ENCODE measurements around the gene ITGA7.

The ITGA7 gene

DNA sequence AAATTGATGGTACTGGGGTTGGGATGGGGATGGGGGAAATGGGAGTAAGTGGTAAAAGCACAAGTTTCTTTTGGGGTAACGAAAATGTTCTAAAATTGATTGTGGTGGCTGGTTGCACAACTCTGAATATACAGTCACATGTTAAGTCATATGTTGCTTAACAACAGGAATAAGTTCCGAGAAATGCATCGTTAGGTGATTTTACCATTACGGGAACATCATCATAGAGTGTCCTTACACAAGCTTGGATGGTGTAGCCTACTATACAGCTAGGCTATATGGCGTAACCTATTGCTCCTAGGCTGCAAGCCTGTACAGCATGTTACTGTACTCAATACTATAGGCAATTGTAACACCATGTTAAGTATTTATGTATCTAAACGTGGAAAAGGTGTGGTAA is 31.0 kb downstream of the ITGA7 start:
- Histone ChIP-seq H3K36me3 (ENCODE audit: control insufficient read depth in 2 of 2, insufficient read depth in 2 of 2, low read length in 2 of 2) (no peaks in the 10 kb centered on the region), H3K9me3 (ENCODE audit: control insufficient read depth in 2 of 2, low read length in 2 of 2) (no peaks in the 10 kb centered on the region), H3K4me1 (ENCODE audit: control insufficient read depth, insufficient read depth, low read length) (peaks cover 9% of the 10 kb centered on the region), H3K4me3 (ENCODE audit: low read length in 2 of 2) (no peak overlapping the region), H3K9ac (ENCODE audit: low read length in 2 of 2) (no peak overlapping the region), H3K27ac (ENCODE audit: low read length) (no peak overlapping the region), H3K27me3 (ENCODE audit: control insufficient read depth in 1 of 2, insufficient read depth in 2 of 2, low read length in 2 of 2) (no peaks in the 10 kb centered on the region)

DNA sequence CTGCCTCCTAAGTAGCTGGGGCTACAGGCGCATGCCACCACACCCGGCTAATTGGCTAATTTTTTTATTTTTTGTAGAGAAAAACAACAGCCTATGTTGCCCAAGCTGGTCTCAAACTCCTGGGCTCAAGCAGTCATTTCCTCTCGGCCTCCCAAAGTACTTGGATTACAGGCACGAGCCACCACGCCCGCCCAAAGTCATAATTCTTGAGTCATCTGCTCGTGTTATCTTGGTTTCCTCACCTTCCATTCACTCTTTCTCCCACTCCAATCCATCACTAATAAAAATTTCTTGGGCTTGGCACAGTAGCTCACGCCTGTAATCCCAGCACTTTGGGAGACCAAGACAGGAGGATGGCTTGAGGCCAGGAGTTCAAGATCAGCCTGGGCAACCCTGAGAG is 32.0 kb downstream of the ITGA7 start:
- H3K27ac ChIP-seq (ENCODE audit: low read length): no peak overlapping the region
- no peaks in the 10 kb centered on the region for H3K9me3 ChIP-seq (ENCODE audit: control insufficient read depth in 2 of 2, low read length in 2 of 2)
- H3K36me3 ChIP-seq (ENCODE audit: control insufficient read depth in 2 of 2, insufficient read depth in 2 of 2, low read length in 2 of 2): no peaks in the 10 kb centered on the region
- H3K27me3 ChIP-seq (ENCODE audit: control insufficient read depth in 1 of 2, insufficient read depth in 2 of 2, low read length in 2 of 2): no peaks in the 10 kb centered on the region
- H3K9ac ChIP-seq (ENCODE audit: low read length in 2 of 2): no peak overlapping the region
- H3K4me3 ChIP-seq (ENCODE audit: low read length in 2 of 2): no peak overlapping the region
- no peaks in the 10 kb centered on the region for H3K4me1 ChIP-seq (ENCODE audit: control insufficient read depth, insufficient read depth, low read length)

DNA sequence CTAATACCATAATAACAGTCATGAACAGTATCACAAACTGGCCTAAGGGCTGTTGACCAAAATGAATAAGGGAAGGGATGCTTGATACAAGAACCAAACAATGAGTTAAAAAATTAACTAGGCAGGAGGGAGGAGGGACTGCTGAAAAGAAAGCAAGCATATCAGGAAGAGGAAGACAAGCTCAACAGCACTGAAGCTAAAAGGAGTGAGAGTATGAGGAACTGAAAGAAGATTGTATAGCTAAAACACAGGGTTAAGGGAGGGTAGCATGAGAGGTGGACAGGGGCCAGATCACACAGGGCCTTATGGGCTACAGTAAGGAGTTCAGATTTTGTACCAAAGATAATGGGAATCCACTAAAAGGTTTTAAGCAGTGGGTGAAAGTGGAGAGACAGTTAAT is 34.1 kb downstream of the ITGA7 start:
- H3K4me3 ChIP-seq (ENCODE audit: low read length in 2 of 2): no peak overlapping the region
- no peak overlapping the region for H3K9ac ChIP-seq (ENCODE audit: low read length in 2 of 2)
- no peaks in the 10 kb centered on the region for H3K4me1 ChIP-seq (ENCODE audit: control insufficient read depth, insufficient read depth, low read length)
- no peaks in the 10 kb centered on the region for H3K36me3 ChIP-seq (ENCODE audit: control insufficient read depth in 2 of 2, insufficient read depth in 2 of 2, low read length in 2 of 2)
- no peaks in the 10 kb centered on the region for H3K9me3 ChIP-seq (ENCODE audit: control insufficient read depth in 2 of 2, low read length in 2 of 2)
- H3K27me3 ChIP-seq (ENCODE audit: control insufficient read depth in 1 of 2, insufficient read depth in 2 of 2, low read length in 2 of 2): no peaks in the 10 kb centered on the region
- H3K27ac ChIP-seq (ENCODE audit: low read length): no peak overlapping the region

DNA sequence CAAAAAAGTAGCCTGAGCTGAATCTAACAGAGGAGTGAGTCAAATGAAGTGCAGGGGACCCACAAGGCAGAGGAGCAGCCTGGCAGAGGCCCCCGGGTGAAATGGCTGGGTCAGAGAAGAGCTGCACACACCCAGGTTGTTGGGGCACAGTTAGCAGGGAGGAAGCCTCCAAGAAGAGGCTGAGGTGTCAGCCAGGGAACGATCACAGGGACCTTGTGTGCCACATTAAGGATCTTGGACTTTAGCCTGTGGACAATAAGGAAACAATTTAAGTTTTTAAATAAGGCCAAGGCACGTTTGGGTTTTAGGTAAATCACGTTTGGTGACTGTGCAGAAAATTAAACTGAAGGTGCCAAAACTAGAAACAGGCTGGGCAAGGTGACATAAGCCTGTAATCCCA is 36.0 kb downstream of the ITGA7 start:
- Histone ChIP-seq H3K4me3 (ENCODE audit: low read length in 2 of 2) (no peak overlapping the region), H3K36me3 (ENCODE audit: control insufficient read depth in 2 of 2, insufficient read depth in 2 of 2, low read length in 2 of 2) (no peaks in the 10 kb centered on the region), H3K4me1 (ENCODE audit: control insufficient read depth, insufficient read depth, low read length) (no peaks in the 10 kb centered on the region), H3K27me3 (ENCODE audit: control insufficient read depth in 1 of 2, insufficient read depth in 2 of 2, low read length in 2 of 2) (no peaks in the 10 kb centered on the region), H3K9ac (ENCODE audit: low read length in 2 of 2) (no peak overlapping the region), H3K27ac (ENCODE audit: low read length) (no peak overlapping the region), H3K9me3 (ENCODE audit: control insufficient read depth in 2 of 2, low read length in 2 of 2) (no peaks in the 10 kb centered on the region)

DNA sequence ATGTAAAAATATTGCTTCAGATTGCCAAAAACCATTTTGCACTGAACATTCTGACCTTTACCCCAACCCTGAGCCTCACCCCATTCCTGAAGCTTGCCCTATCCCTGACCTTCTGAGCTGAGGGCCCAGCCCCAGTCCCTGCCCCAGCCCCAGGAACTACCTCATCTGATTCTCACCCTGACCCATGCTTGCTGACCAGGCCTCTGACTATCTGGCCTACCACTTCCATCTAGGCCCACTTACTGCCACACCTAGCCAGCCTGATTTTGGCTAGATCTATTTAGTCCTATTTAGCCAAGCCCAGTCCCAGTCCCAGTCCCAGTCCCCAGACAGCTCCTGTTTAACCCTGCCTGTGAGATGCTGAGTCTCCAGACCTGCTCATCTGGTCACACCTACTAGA is 37.4 kb downstream of the ITGA7 start:
- no peak overlapping the region for H3K4me3 ChIP-seq (ENCODE audit: low read length in 2 of 2)
- H3K4me1 ChIP-seq (ENCODE audit: control insufficient read depth, insufficient read depth, low read length): no peaks in the 10 kb centered on the region
- H3K9me3 ChIP-seq (ENCODE audit: control insufficient read depth in 2 of 2, low read length in 2 of 2): no peaks in the 10 kb centered on the region
- H3K36me3 ChIP-seq (ENCODE audit: control insufficient read depth in 2 of 2, insufficient read depth in 2 of 2, low read length in 2 of 2): no peaks in the 10 kb centered on the region
- no peak overlapping the region for H3K9ac ChIP-seq (ENCODE audit: low read length in 2 of 2)
- H3K27ac ChIP-seq (ENCODE audit: low read length): no peak overlapping the region
- H3K27me3 ChIP-seq (ENCODE audit: control insufficient read depth in 1 of 2, insufficient read depth in 2 of 2, low read length in 2 of 2): no peaks in the 10 kb centered on the region

DNA sequence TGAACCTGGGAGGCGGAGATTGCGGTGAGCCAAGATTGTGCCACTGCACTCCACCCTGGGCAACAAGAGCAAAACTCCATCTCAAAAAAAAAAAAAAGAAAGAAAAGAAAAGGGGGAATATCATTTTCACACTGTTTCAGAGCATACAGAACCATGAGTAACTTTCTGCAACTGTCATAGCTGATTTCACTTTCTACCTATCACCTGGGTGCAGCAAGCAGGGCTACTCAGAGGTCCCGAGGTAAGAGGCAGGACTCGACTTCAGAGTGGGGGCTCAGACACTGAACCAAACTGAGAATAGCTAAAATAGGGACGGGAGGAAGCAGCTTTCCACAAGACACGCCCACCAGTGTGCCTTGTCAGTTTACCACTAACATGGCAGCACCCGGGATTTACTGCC is 41.2 kb downstream of the ITGA7 start:
- Histone ChIP-seq H3K36me3 (ENCODE audit: control insufficient read depth in 2 of 2, insufficient read depth in 2 of 2, low read length in 2 of 2) (no peaks in the 10 kb centered on the region), H3K9ac (ENCODE audit: low read length in 2 of 2) (no peak overlapping the region), H3K4me1 (ENCODE audit: control insufficient read depth, insufficient read depth, low read length) (no peaks in the 10 kb centered on the region), H3K4me3 (ENCODE audit: low read length in 2 of 2) (no peak overlapping the region), H3K27ac (ENCODE audit: low read length) (no peak overlapping the region), H3K27me3 (ENCODE audit: control insufficient read depth in 1 of 2, insufficient read depth in 2 of 2, low read length in 2 of 2) (no peaks in the 10 kb centered on the region), H3K9me3 (ENCODE audit: control insufficient read depth in 2 of 2, low read length in 2 of 2) (no peaks in the 10 kb centered on the region)

DNA sequence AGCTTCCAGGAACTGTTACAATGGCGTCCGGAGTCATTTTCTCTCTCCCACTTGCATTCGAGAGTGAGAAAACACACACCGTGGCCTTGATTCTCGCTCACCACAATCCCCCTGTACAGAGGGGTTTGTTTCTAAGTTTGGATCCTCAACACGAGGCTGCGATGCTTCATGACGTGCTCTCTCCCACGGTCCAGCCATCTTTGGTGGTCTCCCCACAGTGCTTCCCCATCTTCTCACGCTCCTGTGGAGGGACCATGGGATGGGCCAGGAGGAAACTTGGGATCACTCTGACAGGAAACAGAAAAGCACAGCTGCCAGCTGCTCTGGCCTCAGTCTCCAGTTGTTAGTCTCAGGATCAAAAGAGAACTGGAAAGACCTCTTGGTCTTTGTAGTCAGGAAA is 42.9 kb downstream of the ITGA7 start:
- H3K9me3 ChIP-seq (ENCODE audit: control insufficient read depth in 2 of 2, low read length in 2 of 2): no peaks in the 10 kb centered on the region
- H3K4me3 ChIP-seq (ENCODE audit: low read length in 2 of 2): no peak overlapping the region
- H3K27ac ChIP-seq (ENCODE audit: low read length): no peak overlapping the region
- H3K36me3 ChIP-seq (ENCODE audit: control insufficient read depth in 2 of 2, insufficient read depth in 2 of 2, low read length in 2 of 2): no peaks in the 10 kb centered on the region
- H3K9ac ChIP-seq (ENCODE audit: low read length in 2 of 2): no peak overlapping the region
- H3K27me3 ChIP-seq (ENCODE audit: control insufficient read depth in 1 of 2, insufficient read depth in 2 of 2, low read length in 2 of 2): no peaks in the 10 kb centered on the region
- peaks cover 2% of the 10 kb centered on the region for H3K4me1 ChIP-seq (ENCODE audit: control insufficient read depth, insufficient read depth, low read length)

DNA sequence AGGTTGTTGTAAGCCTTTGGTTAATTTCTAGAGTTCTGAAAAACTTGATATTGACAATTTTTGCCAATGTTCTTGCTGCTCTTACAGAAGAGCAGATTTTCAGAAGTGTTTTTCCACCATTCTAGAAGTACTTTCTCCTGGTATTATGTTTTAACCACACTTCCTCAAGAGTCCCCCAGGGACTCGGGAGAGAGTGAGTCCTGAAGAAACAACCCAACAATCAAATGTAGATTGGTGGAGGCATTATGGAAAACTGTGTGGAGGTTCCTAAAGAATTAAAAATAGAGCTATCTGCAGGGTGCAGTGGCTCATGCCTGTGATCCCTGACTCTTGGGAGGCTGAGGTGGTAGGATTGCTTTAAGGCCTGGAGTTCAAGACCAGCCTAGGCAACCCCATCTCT is 44.3 kb downstream of the ITGA7 start:
- Histone ChIP-seq H3K9me3 (ENCODE audit: control insufficient read depth in 2 of 2, low read length in 2 of 2) (no peaks in the 10 kb centered on the region), H3K36me3 (ENCODE audit: control insufficient read depth in 2 of 2, insufficient read depth in 2 of 2, low read length in 2 of 2) (no peaks in the 10 kb centered on the region), H3K27me3 (ENCODE audit: control insufficient read depth in 1 of 2, insufficient read depth in 2 of 2, low read length in 2 of 2) (no peaks in the 10 kb centered on the region), H3K4me1 (ENCODE audit: control insufficient read depth, insufficient read depth, low read length) (peaks cover 9% of the 10 kb centered on the region), H3K9ac (ENCODE audit: low read length in 2 of 2) (no peak overlapping the region), H3K27ac (ENCODE audit: low read length) (no peak overlapping the region), H3K4me3 (ENCODE audit: low read length in 2 of 2) (no peak overlapping the region)

DNA sequence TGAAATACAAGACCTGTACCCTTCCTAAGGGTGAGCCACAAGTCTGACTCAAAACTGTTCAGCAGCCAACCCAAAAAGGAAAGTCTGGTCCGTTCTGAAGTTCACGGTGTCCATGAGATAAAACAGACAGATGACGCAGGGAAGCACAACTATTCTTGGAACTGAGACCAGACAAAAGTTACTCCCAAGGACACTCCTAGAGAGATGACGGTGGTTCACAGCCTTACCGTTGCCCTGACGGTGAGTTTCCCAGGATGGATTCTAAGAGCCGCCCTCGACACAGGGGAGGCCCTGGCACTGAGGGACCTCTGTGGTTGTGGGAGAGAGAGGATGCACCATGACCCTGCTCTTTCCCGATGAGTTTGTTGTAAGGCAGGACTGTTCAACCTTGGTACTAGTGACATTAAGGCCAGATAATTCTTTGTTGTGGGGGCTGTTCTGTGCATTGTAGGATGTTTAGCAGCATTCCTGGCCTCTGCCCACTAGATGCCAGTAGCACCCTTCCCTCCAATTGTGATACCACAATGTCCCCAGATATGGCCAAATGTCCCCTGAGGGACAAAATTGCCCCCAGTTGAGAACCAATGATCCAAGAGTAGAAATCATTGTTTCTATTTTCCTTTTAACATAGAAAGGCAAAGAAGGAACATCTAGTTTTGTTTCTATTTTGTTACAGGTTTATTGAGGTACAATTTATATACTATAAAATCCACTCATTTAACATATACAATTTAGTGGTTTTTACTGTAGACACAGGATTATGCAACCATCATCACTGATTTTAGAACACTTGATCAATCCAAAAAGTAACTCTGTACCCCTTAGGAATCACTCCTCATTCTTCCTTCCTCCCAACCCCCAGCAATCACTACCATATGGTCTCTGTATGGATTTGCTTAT is 48.0 kb downstream of the ITGA7 start:
- peak overlapping the region; percentile 84 for H3K27ac ChIP-seq (ENCODE audit: low read length)
- H3K36me3 ChIP-seq (ENCODE audit: control insufficient read depth in 2 of 2, insufficient read depth in 2 of 2, low read length in 2 of 2): no peaks in the 10 kb centered on the region
- H3K4me3 ChIP-seq (ENCODE audit: low read length in 2 of 2): peak overlapping the region; percentile 17 to 47
- H3K4me1 ChIP-seq (ENCODE audit: control insufficient read depth, insufficient read depth, low read length): peaks cover 10% of the 10 kb centered on the region
- H3K9ac ChIP-seq (ENCODE audit: low read length in 2 of 2): peak overlapping the region; percentile 52 to 60
- H3K27me3 ChIP-seq (ENCODE audit: control insufficient read depth in 1 of 2, insufficient read depth in 2 of 2, low read length in 2 of 2): no peaks in the 10 kb centered on the region
- H3K9me3 ChIP-seq (ENCODE audit: control insufficient read depth in 2 of 2, low read length in 2 of 2): no peaks in the 10 kb centered on the region

DNA sequence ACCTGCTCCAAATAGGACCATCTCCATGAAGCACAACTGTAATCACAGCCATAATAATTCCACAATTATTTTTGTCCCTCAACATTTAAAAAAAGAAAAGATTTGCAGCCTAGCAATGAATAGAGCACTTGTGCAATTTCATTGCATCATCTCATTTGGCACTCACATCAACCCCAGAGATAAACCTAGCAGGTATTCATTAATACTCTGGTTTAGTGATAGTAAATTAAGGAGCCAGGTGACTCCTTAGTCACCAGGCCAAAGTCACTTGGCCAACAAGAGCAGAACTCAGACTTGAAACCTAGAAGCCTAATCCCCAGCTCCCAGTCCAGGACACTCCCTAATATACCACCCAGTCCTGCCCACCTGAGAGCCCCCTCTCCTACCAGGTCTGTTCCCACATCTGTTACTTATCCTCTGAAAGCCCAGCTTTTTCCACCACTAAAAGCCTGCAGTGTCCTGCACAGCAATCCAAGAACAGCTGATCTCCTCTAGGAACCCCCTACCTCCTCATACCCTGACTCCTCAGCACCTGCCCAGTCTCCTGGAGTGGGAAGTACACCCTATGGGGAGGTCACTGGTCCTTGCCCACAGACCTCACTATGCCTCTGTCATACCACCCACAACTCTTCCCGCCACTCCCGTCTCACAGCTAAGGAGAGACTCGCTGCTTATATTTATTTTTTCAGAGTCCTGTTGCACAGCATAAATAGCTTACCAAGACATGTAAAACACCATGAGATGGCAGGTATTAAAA is 48.9 kb downstream of the ITGA7 start:
- Histone ChIP-seq H3K27ac (ENCODE audit: low read length) (peak overlapping the region; percentile 84), H3K9me3 (ENCODE audit: control insufficient read depth in 2 of 2, low read length in 2 of 2) (no peaks in the 10 kb centered on the region), H3K4me1 (ENCODE audit: control insufficient read depth, insufficient read depth, low read length) (peaks cover 10% of the 10 kb centered on the region), H3K36me3 (ENCODE audit: control insufficient read depth in 2 of 2, insufficient read depth in 2 of 2, low read length in 2 of 2) (no peaks in the 10 kb centered on the region), H3K9ac (ENCODE audit: low read length in 2 of 2) (peak overlapping the region; percentile 52 to 60), H3K4me3 (ENCODE audit: low read length in 2 of 2) (no peak overlapping the region), H3K27me3 (ENCODE audit: control insufficient read depth in 1 of 2, insufficient read depth in 2 of 2, low read length in 2 of 2) (no peaks in the 10 kb centered on the region)

DNA sequence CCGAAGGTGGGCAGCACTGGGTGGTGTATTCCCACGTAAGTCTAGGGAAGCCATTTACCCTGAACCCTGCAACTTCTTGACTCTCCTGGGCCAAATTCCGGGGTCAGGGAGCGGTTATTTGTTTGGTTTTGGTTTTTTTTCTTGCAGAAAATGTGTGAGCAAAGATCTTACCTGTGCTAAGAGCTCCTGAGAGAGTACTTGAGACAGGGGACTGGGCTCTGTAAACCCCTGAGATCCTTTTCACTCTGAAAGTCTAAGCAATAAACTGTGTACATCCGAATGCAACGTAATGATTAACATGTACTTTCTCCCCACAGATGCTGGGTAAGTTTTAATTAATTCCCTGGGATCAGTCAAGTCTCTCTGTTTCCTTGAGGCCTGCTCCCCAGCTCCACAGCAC is 49.5 kb downstream of the ITGA7 start:
- Histone ChIP-seq H3K4me1 (ENCODE audit: control insufficient read depth, insufficient read depth, low read length) (peaks cover 10% of the 10 kb centered on the region), H3K36me3 (ENCODE audit: control insufficient read depth in 2 of 2, insufficient read depth in 2 of 2, low read length in 2 of 2) (no peaks in the 10 kb centered on the region), H3K4me3 (ENCODE audit: low read length in 2 of 2) (no peak overlapping the region), H3K27ac (ENCODE audit: low read length) (peak overlapping the region; percentile 84), H3K9me3 (ENCODE audit: control insufficient read depth in 2 of 2, low read length in 2 of 2) (no peaks in the 10 kb centered on the region), H3K9ac (ENCODE audit: low read length in 2 of 2) (peak overlapping the region in 1 of 2 donors; percentile 13), H3K27me3 (ENCODE audit: control insufficient read depth in 1 of 2, insufficient read depth in 2 of 2, low read length in 2 of 2) (no peaks in the 10 kb centered on the region)

Measured in stomach smooth muscle (tissue), 2 donors.